LNCAP (cell line): ENCODE data around the gene GCSAM.

Experiments
- CTCF ChIP-seq: fragments of 450-650 bp; IDR thresholded peaks from 2 replicates; pipeline ENCODE4 v1.5.1; 2017; ENCODE audit warnings: mild to moderate bottlenecking

The GCSAM gene

DNA sequence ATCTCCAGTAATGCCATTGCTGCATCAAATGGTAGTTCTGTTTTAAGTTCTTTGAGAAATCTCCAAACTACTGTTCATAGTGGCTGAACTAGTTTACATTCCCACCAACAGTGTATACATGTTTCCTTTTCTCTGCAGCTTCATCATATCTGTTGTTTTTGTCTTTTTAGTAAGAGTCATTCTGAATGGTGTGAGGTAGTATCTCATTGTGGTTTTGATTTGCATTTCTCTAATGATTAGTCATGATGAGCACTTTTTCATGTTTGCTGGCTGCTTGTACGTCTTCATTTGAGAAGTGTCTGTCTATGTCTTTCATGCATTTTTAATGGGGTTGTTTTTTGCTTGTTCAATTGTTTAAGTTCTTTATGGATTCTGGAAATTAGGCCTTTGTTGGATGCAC lies 10.2 kb upstream of the GCSAM start:
- no peak for TF ChIP-seq CTCF

GRCh38 chr3:112141293-112141692 lies 8.2 kb upstream of the GCSAM start:
- TF ChIP-seq CTCF: no peak

GRCh38 chr3:112140584-112140983 lies 7.5 kb upstream of the GCSAM start:
- no peak for TF ChIP-seq CTCF

GRCh38 chr3:112138219-112138969 lies 5.3 kb upstream of the GCSAM start:
- no peak for TF ChIP-seq CTCF

DNA sequence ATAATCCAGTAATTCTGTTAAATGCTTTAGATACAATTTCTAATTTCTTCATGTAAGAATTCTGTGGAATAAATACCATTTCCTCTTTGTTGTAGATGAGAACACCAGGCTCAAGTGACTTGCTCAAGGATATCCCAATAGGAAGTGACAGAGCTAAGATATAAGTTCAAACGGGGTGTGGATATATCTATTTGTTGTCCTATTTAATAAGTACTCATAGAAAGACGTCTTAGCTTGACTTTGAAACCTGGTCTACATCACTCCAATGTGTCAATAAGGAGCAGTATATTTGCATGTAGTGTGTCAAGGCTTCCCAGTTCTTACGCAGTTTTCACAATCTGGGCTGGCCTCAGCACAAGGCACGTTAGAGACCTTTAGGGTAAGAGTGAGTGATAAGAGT lies 4.7 kb upstream of the GCSAM start:
- TF ChIP-seq CTCF: no peak

GRCh38 chr3:112136959-112137693 lies 4.1 kb upstream of the GCSAM start:
- TF ChIP-seq CTCF: peak; percentile 80

DNA sequence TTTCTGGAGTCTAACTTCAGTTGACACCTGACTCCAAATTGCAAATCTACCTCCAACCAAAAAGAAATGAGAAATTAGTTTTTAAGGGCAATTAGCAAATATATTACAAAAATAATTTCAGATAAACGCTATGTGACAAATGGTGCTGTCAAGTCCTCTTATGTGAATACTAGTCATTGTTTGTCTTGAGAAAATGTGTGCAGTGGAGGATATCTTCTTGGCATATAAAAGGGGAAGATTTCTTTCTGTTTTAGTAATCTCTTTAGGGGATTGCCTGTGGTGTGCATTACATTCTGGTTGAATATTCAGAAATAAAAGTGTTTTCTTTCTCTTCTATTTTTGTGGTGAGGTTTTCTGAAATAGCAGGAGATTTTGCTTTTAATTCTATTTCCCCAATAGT lies 3.0 kb upstream of the GCSAM start:
- no peak for TF ChIP-seq CTCF
